Dendritic cell treated with granulocyte-macrophage colony-stimulating factor and Interleukin-4, amounts not matched to agents 40 ng/mL and 50 ng/mL, for 4 days (primary cell): ENCODE measurements around the gene NANOGP8.

Experiments
- H3K27ac Mint-ChIP-seq: one replicate; pipeline ENCODE4 v1.8.0; 2022; ENCODE audit warnings: mild to moderate bottlenecking, mixed read lengths
- H3K27me3 Mint-ChIP-seq: one replicate; pipeline ENCODE4 v1.8.0; 2022; ENCODE audit warnings: mild to moderate bottlenecking, mixed read lengths
- H3K36me3 Mint-ChIP-seq: one replicate; pipeline ENCODE4 v1.8.0; 2022; ENCODE audit warnings: low read depth, mixed read lengths
- H3K4me1 Mint-ChIP-seq: one replicate; pipeline ENCODE4 v1.8.0; 2022; ENCODE audit warnings: low read depth, mixed read lengths
- H3K4me3 Mint-ChIP-seq: one replicate; pipeline ENCODE4 v1.8.0; 2022; ENCODE audit warnings: mild to moderate bottlenecking, moderate library complexity, mixed read lengths
- H3K9me3 Mint-ChIP-seq: one replicate; pipeline ENCODE4 v1.8.0; 2022; ENCODE audit warnings: mixed read lengths
- intact Hi-C: fragments of 100-400 bp; cut with micrococcal nuclease; formaldehyde crosslinking; loops from one replicate; pipeline ENCODE4 v1.15.0; 2022

Gene NANOGP8

GRCh38 chr15:35060591-35060990 lies 24.5 kb downstream of the NANOGP8 start:
- Mint-ChIP-seq H3K4me1 (peaks cover 23% of the 10 kb centered on the region), H3K36me3 (no peaks in the 10 kb centered on the region)

GRCh38 chr15:35058534-35059054 lies 26.5 kb downstream of the NANOGP8 start:
- no peaks in the 10 kb centered on the region for H3K36me3 Mint-ChIP-seq
- H3K27ac Mint-ChIP-seq: peak overlapping the region; percentile 46
- H3K9me3 Mint-ChIP-seq: no peaks in the 10 kb centered on the region
- intact Hi-C loops: no loop called here
- H3K4me1 Mint-ChIP-seq: peaks cover 23% of the 10 kb centered on the region
- H3K4me3 Mint-ChIP-seq: peak overlapping the region; percentile 40
- peaks cover 3% of the 10 kb centered on the region for H3K27me3 Mint-ChIP-seq

More at GRCh38 chr15:35060591-35060990, 24.5 kb downstream of the NANOGP8 start:
- Mint-ChIP-seq H3K27me3 (peaks cover 5% of the 10 kb centered on the region), H3K4me3 (no peak overlapping the region), H3K27ac (no peak overlapping the region), H3K9me3 (no peaks in the 10 kb centered on the region)
- intact Hi-C loops: no loop called here

GRCh38 chr15:35055416-35056105 lies 29.5 kb downstream of the NANOGP8 start:
- no peaks in the 10 kb centered on the region for H3K9me3 Mint-ChIP-seq
- no peak overlapping the region for H3K27ac Mint-ChIP-seq
- H3K27me3 Mint-ChIP-seq: peaks cover 3% of the 10 kb centered on the region
- H3K4me1 Mint-ChIP-seq: peaks cover 14% of the 10 kb centered on the region
- no peak overlapping the region for H3K4me3 Mint-ChIP-seq
- H3K36me3 Mint-ChIP-seq: no peaks in the 10 kb centered on the region
- intact Hi-C loops: no loop called here

- H3K27ac Mint-ChIP-seq: no peak overlapping the region
- H3K27me3 Mint-ChIP-seq: peaks cover 3% of the 10 kb centered on the region
- intact Hi-C loops: no loop called here
These were observed 30.7 kb downstream of the NANOGP8 start for GRCh38 chr15:35054380-35054779.

GRCh38 chr15:35047996-35048395 lies 37.1 kb downstream of the NANOGP8 start:
- Mint-ChIP-seq H3K27me3 (peaks cover 2% of the 10 kb centered on the region), H3K9me3 (no peaks in the 10 kb centered on the region), H3K27ac (no peak overlapping the region), H3K36me3 (no peaks in the 10 kb centered on the region), H3K4me3 (no peak overlapping the region), H3K4me1 (peaks cover 14% of the 10 kb centered on the region)
- intact Hi-C loops: no loop called here

More at GRCh38 chr15:35054380-35054779, 30.7 kb downstream of the NANOGP8 start:
- no peaks in the 10 kb centered on the region for H3K36me3 Mint-ChIP-seq
- H3K4me1 Mint-ChIP-seq: peaks cover 14% of the 10 kb centered on the region
- H3K4me3 Mint-ChIP-seq: no peak overlapping the region
- no peaks in the 10 kb centered on the region for H3K9me3 Mint-ChIP-seq

- Mint-ChIP-seq H3K27ac (no peak overlapping the region), H3K4me3 (no peak overlapping the region), H3K4me1 (peaks cover 19% of the 10 kb centered on the region), H3K27me3 (peaks cover 2% of the 10 kb centered on the region), H3K9me3 (no peaks in the 10 kb centered on the region), H3K36me3 (no peaks in the 10 kb centered on the region)
- intact Hi-C loops: no loop called here
These were observed 37.6 kb downstream of the NANOGP8 start for GRCh38 chr15:35047528-35047927.

GRCh38 chr15:35043373-35044095 lies 41.6 kb downstream of the NANOGP8 start:
- no peak overlapping the region for H3K4me3 Mint-ChIP-seq
- H3K27ac Mint-ChIP-seq: no peak overlapping the region
- H3K27me3 Mint-ChIP-seq: no peaks in the 10 kb centered on the region
- no peaks in the 10 kb centered on the region for H3K36me3 Mint-ChIP-seq
- intact Hi-C loops: no loop called here
- H3K9me3 Mint-ChIP-seq: no peaks in the 10 kb centered on the region
- H3K4me1 Mint-ChIP-seq: peaks cover 27% of the 10 kb centered on the region

GRCh38 chr15:35040339-35041255 lies 44.5 kb downstream of the NANOGP8 start:
- Mint-ChIP-seq H3K27ac (no peak overlapping the region), H3K27me3 (no peaks in the 10 kb centered on the region), H3K4me1 (peaks cover 27% of the 10 kb centered on the region), H3K9me3 (no peaks in the 10 kb centered on the region), H3K4me3 (no peak overlapping the region), H3K36me3 (no peaks in the 10 kb centered on the region)
- intact Hi-C loops: no loop called here

- Mint-ChIP-seq H3K9me3 (no peaks in the 10 kb centered on the region), H3K27me3 (no peaks in the 10 kb centered on the region), H3K4me3 (no peak overlapping the region), H3K4me1 (peaks cover 19% of the 10 kb centered on the region), H3K36me3 (no peaks in the 10 kb centered on the region), H3K27ac (no peak overlapping the region)
- intact Hi-C loops: no loop called here
These were observed 46.3 kb downstream of the NANOGP8 start for GRCh38 chr15:35038626-35039451.
